Duodenal mucosa (tissue), 2 donors: ENCODE data around the gene FBXL7.

Experiments
- H3K27ac ChIP-seq: one replicate; pipeline ENCODE4 v1.7.0; 2013; ENCODE audit warnings: low read depth, low read length
- H3K27me3 ChIP-seq, 2 donors: one replicate each; pipeline ENCODE4 v1.7.0; 2013; ENCODE audit warnings: low read length in 2 of 2, control low read depth in 1 of 2; ENCODE audit not compliant: insufficient read depth in 2 of 2, control insufficient read depth in 1 of 2
- H3K36me3 ChIP-seq, 2 donors: one replicate each; pipeline ENCODE4 v1.7.0; 2013; ENCODE audit warnings: low read length in 2 of 2, control low read depth in 1 of 2; ENCODE audit not compliant: insufficient read depth in 2 of 2, control insufficient read depth in 1 of 2
- H3K4me1 ChIP-seq, 2 donors: one replicate each; pipeline ENCODE4 v1.7.0; 2013; ENCODE audit warnings: low read length in 2 of 2, control low read depth in 1 of 2; ENCODE audit not compliant: insufficient read depth in 2 of 2, control insufficient read depth in 1 of 2
- H3K4me3 ChIP-seq, 2 donors: one replicate each; pipeline ENCODE4 v1.7.0; 2013; ENCODE audit warnings: low read length in 2 of 2, low read depth in 1 of 2
- H3K9ac ChIP-seq, 2 donors: one replicate each; pipeline ENCODE4 v1.7.0; 2013; ENCODE audit warnings: low read length in 2 of 2, low read depth in 1 of 2
- H3K9me3 ChIP-seq, 2 donors: one replicate each; pipeline ENCODE4 v1.7.0; 2013; ENCODE audit warnings: low read length in 2 of 2, control low read depth in 1 of 2; ENCODE audit not compliant: control insufficient read depth in 1 of 2

FBXL7 gene

GRCh38 chr5:15554542-15554941 is 54.6 kb downstream of the FBXL7 start:
- no peak overlapping the region for H3K27ac ChIP-seq
- H3K36me3 ChIP-seq = no peaks in the 10 kb centered on the region
- H3K9ac ChIP-seq = no peak overlapping the region
- H3K27me3 ChIP-seq = no peaks in the 10 kb centered on the region
- H3K9me3 ChIP-seq = no peaks in the 10 kb centered on the region
- H3K4me3 ChIP-seq = no peak overlapping the region
- no peaks in the 10 kb centered on the region for H3K4me1 ChIP-seq

- Histone ChIP-seq H3K4me1 (no peaks in the 10 kb centered on the region), H3K4me3 (no peak overlapping the region), H3K36me3 (no peaks in the 10 kb centered on the region), H3K27ac (no peak overlapping the region), H3K9me3 (no peaks in the 10 kb centered on the region), H3K27me3 (no peaks in the 10 kb centered on the region), H3K9ac (no peak overlapping the region)
Measured at GRCh38 chr5:15555176-15555575, 55.2 kb downstream of the FBXL7 start.

- H3K27me3 ChIP-seq = no peaks in the 10 kb centered on the region
Measured at GRCh38 chr5:15558240-15558639, 58.3 kb downstream of the FBXL7 start.

GRCh38 chr5:15558681-15559080 is 58.7 kb downstream of the FBXL7 start:
- no peak overlapping the region for H3K27ac ChIP-seq
- peaks cover 0 to 12% of the 10 kb centered on the region in 2 donors for H3K9me3 ChIP-seq
- no peaks in the 10 kb centered on the region for H3K4me1 ChIP-seq
- H3K4me3 ChIP-seq = no peak overlapping the region
- H3K9ac ChIP-seq = no peak overlapping the region
- no peaks in the 10 kb centered on the region for H3K36me3 ChIP-seq
- H3K27me3 ChIP-seq = no peaks in the 10 kb centered on the region

More at GRCh38 chr5:15558240-15558639, 58.3 kb downstream of the FBXL7 start:
- no peak overlapping the region for H3K27ac ChIP-seq
- no peaks in the 10 kb centered on the region for H3K4me1 ChIP-seq
- H3K9me3 ChIP-seq = peaks cover 0 to 9% of the 10 kb centered on the region in 2 donors
- H3K4me3 ChIP-seq = no peak overlapping the region
- no peaks in the 10 kb centered on the region for H3K36me3 ChIP-seq
- no peak overlapping the region for H3K9ac ChIP-seq

DNA sequence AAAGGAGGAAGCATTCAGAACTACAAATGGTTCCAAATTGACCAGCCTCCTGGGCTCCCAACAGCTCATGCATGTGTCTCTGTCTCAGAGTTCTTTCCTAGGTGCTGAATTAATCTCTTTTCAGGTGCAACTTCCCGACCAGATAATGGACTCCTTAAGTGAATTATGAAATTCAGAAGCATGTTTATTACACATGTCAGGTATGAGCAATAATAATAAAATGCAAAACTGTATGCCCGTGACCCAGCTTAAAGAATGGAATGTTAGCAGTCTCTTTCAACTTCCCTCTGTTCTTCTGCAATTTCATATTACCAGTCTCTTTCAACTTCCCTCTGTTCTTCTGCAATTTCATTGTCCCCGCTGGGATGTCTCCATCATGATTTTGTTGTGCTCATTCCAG is 60.4 kb downstream of the FBXL7 start:
- Histone ChIP-seq H3K36me3 (no peaks in the 10 kb centered on the region), H3K9me3 (peaks cover 0 to 12% of the 10 kb centered on the region in 2 donors), H3K9ac (no peak overlapping the region), H3K4me1 (no peaks in the 10 kb centered on the region), H3K4me3 (no peak overlapping the region), H3K27ac (no peak overlapping the region), H3K27me3 (no peaks in the 10 kb centered on the region)

DNA sequence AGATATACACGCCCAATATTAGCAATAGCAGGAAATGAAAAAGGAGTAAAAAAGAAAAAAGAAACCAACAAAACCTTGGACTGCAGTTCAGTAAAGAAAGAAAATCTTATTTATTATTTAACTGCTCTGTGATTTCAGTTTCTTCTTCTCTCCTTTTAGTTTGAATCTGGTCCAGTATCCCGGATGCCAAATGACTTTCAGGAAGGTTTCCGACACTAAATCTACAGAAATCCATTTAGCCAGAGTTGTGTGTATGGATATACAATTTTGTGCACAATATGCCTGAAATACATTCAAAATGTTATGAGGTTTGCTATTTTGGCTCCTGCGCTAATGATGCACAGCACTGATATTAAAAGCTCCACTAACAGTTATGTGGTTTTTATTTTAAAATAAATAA is 64.5 kb downstream of the FBXL7 start:
- Histone ChIP-seq H3K27me3 (no peaks in the 10 kb centered on the region), H3K9me3 (peaks cover 0 to 12% of the 10 kb centered on the region in 2 donors), H3K4me3 (no peak overlapping the region), H3K9ac (no peak overlapping the region), H3K36me3 (no peaks in the 10 kb centered on the region), H3K27ac (no peak overlapping the region), H3K4me1 (no peaks in the 10 kb centered on the region)

- no peaks in the 10 kb centered on the region for H3K36me3 ChIP-seq
- H3K4me3 ChIP-seq = no peak overlapping the region
- no peak overlapping the region for H3K9ac ChIP-seq
- peaks cover 0 to 12% of the 10 kb centered on the region in 2 donors for H3K9me3 ChIP-seq
- H3K4me1 ChIP-seq = no peaks in the 10 kb centered on the region
- H3K27ac ChIP-seq = no peak overlapping the region
- no peaks in the 10 kb centered on the region for H3K27me3 ChIP-seq
Measured at GRCh38 chr5:15564957-15565356, 65.0 kb downstream of the FBXL7 start.

GRCh38 chr5:15566306-15566705 is 66.3 kb downstream of the FBXL7 start:
- no peak overlapping the region for H3K9ac ChIP-seq
- no peaks in the 10 kb centered on the region for H3K36me3 ChIP-seq
- no peak overlapping the region for H3K4me3 ChIP-seq
- H3K27me3 ChIP-seq = no peaks in the 10 kb centered on the region
- H3K4me1 ChIP-seq = no peaks in the 10 kb centered on the region
- no peak overlapping the region for H3K27ac ChIP-seq
- H3K9me3 ChIP-seq = peaks cover 0 to 12% of the 10 kb centered on the region in 2 donors

- H3K9ac ChIP-seq = no peak overlapping the region
- H3K4me1 ChIP-seq = no peaks in the 10 kb centered on the region
- H3K27ac ChIP-seq = no peak overlapping the region
- H3K36me3 ChIP-seq = no peaks in the 10 kb centered on the region
- H3K9me3 ChIP-seq = peaks cover 0 to 8% of the 10 kb centered on the region in 2 donors
- H3K4me3 ChIP-seq = no peak overlapping the region
- no peaks in the 10 kb centered on the region for H3K27me3 ChIP-seq
Measured at GRCh38 chr5:15566789-15567188, 66.8 kb downstream of the FBXL7 start.

- no peaks in the 10 kb centered on the region for H3K27me3 ChIP-seq
- no peak overlapping the region for H3K27ac ChIP-seq
- no peak overlapping the region for H3K9ac ChIP-seq
- no peaks in the 10 kb centered on the region for H3K4me1 ChIP-seq
- no peaks in the 10 kb centered on the region for H3K36me3 ChIP-seq
- no peaks in the 10 kb centered on the region for H3K9me3 ChIP-seq
- H3K4me3 ChIP-seq = no peak overlapping the region
Measured at GRCh38 chr5:15570491-15570890, 70.5 kb downstream of the FBXL7 start.

GRCh38 chr5:15571081-15571480 is 71.1 kb downstream of the FBXL7 start:
- no peaks in the 10 kb centered on the region for H3K36me3 ChIP-seq
- H3K4me1 ChIP-seq = no peaks in the 10 kb centered on the region
- H3K9ac ChIP-seq = no peak overlapping the region
- no peak overlapping the region for H3K27ac ChIP-seq
- no peaks in the 10 kb centered on the region for H3K27me3 ChIP-seq
- no peak overlapping the region for H3K4me3 ChIP-seq
- no peaks in the 10 kb centered on the region for H3K9me3 ChIP-seq
